Cardiac muscle cell (in vitro differentiated cells and primary cell): Measurements from ENCODE around the gene MACROD1. TPM values are rescaled to one million over a fixed set of nuclear protein-coding genes. Genes with fewer than 3 reads are reported as not detected.

Experiments used
- DNase-seq, 2 donors: peaks; one replicate each; pipeline versions ENCODE4 v3.0.0 to v3.0.0-alpha.2; 2010 to 2017; ENCODE audit warnings: low read depth in 1 of 2, low spot score in 1 of 2
- H3K27ac ChIP-seq: fragments of 200-600 bp; sonication (generic); 2 replicates; pipeline ENCODE4 v1.5.1; 2016
- H3K27me3 ChIP-seq: fragments of 200-600 bp; sonication (generic); 2 replicates; pipeline ENCODE4 v1.6.0; 2016; ENCODE audit warnings: control low read depth
- H3K36me3 ChIP-seq: fragments of 200-600 bp; sonication (generic); 2 replicates; pipeline ENCODE4 v1.5.1; 2016; ENCODE audit warnings: control low read depth
- H3K4me1 ChIP-seq: fragments of 200-600 bp; sonication (generic); 2 replicates; pipeline ENCODE4 v1.8.1; 2017; ENCODE audit warnings: low read depth, mild to moderate bottlenecking, mixed run types
- H3K4me3 ChIP-seq: fragments of 200-600 bp; sonication (generic); 2 replicates; pipeline ENCODE4 v1.5.1; 2016; ENCODE audit warnings: mild to moderate bottlenecking
- H3K9me3 ChIP-seq: fragments of 200-600 bp; sonication (generic); 2 replicates; pipeline ENCODE4 v1.5.1; 2017; ENCODE audit warnings: low read depth, mild to moderate bottlenecking, control low read depth
- CTCF ChIP-seq: IDR thresholded peaks from 2 replicates; pipeline ENCODE4 v1.5.1; 2012; ENCODE audit warnings: low read depth, mild to moderate bottlenecking, low read length
- polyA plus RNA-seq: library from polyadenylated mRNA; unstranded; fragments of >200 nt; fragmentation: Nextera tagmentation; extraction: Ambion mirVana; gene quantifications from 2 replicates; pipeline ENCODE4 v1.2.1, GENCODE V29; 2016
- total RNA-seq: library from RNA; depleted of rRNA; stranded (reverse); fragments of >200 nt; gene quantifications from 2 replicates; pipeline ENCODE4 v1.2.3, GENCODE V29; 2016

MACROD1 gene
- total and polyA plus RNA-seq, 2 experiments from 2014 or later, result 134 to 156 TPM

- H3K4me1 ChIP-seq, result peaks cover 25% of the 10 kb centered on the region
- H3K4me3 ChIP-seq, result no peak overlapping the region
- no peak for DNase-seq
- no peaks in the 10 kb centered on the region for H3K27me3 ChIP-seq
- TF ChIP-seq CTCF, result no peak
- H3K36me3 ChIP-seq, result no peaks in the 10 kb centered on the region
- H3K27ac ChIP-seq, result peak overlapping the region; percentile 39
- no peaks in the 10 kb centered on the region for H3K9me3 ChIP-seq
Observed at GRCh38 chr11:64110465-64111375, 55.2 kb downstream of the MACROD1 start.

DNA sequence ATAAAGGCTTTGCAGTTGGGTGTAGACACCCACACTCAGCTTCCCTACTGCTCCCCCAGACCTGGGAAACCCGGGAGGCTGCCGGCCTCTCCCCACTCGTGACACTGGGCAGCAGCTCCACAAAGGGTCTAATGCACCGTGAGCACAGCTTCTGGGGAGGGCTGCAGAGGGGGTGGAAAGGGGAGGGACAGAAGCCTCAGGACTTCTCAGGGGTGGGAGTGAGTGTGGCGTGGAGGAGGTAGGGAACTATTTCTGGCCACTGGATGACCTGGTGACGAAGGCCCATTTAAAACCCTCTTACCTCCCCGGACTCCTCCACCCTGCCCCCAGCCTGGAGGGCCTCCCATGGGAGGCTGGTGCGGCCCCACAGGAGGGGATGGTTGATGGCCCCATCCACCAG is 56.6 kb downstream of the MACROD1 start:
- DNase-seq, result no peak
- Histone ChIP-seq H3K4me3 (no peak overlapping the region), H3K27ac (peak overlapping the region; percentile 34), H3K9me3 (no peaks in the 10 kb centered on the region), H3K27me3 (no peaks in the 10 kb centered on the region), H3K4me1 (peaks cover 20% of the 10 kb centered on the region), H3K36me3 (no peaks in the 10 kb centered on the region)
- TF ChIP-seq CTCF, result no peak

- no peaks in the 10 kb centered on the region for H3K36me3 ChIP-seq
- no peak for DNase-seq
- H3K4me1 ChIP-seq, result peaks cover 20% of the 10 kb centered on the region
- no peaks in the 10 kb centered on the region for H3K27me3 ChIP-seq
- no peak overlapping the region for H3K27ac ChIP-seq
- no peaks in the 10 kb centered on the region for H3K9me3 ChIP-seq
- no peak overlapping the region for H3K4me3 ChIP-seq
- TF ChIP-seq CTCF, result no peak
Observed at GRCh38 chr11:64107303-64107702, 58.6 kb downstream of the MACROD1 start.

GRCh38 chr11:64104632-64105031 is 61.3 kb downstream of the MACROD1 start:
- no peaks in the 10 kb centered on the region for H3K9me3 ChIP-seq
- no peaks in the 10 kb centered on the region for H3K27me3 ChIP-seq
- H3K4me1 ChIP-seq, result peaks cover 7% of the 10 kb centered on the region
- H3K27ac ChIP-seq, result no peak overlapping the region
- no peaks in the 10 kb centered on the region for H3K36me3 ChIP-seq
- TF ChIP-seq CTCF, result no peak
- H3K4me3 ChIP-seq, result no peak overlapping the region
- no peak for DNase-seq

- Histone ChIP-seq H3K4me1 (no peaks in the 10 kb centered on the region), H3K4me3 (no peak overlapping the region), H3K27ac (no peak overlapping the region), H3K36me3 (no peaks in the 10 kb centered on the region), H3K9me3 (no peaks in the 10 kb centered on the region), H3K27me3 (no peaks in the 10 kb centered on the region)
- no peak for DNase-seq
- TF ChIP-seq CTCF, result no peak
Observed at GRCh38 chr11:64103277-64103985, 62.5 kb downstream of the MACROD1 start.
